ENCODE data around the gene PLTP. TPM values are rescaled to one million over a fixed set of nuclear protein-coding genes. Genes with fewer than 3 reads are reported as not detected.

PLTP gene
- total and polyA plus RNA-seq, 2 of the 13 experiments (the other 11 are each of a cell fraction or from before 2014, with no cell fraction given): 16.9 to 28.6 TPM

DNA sequence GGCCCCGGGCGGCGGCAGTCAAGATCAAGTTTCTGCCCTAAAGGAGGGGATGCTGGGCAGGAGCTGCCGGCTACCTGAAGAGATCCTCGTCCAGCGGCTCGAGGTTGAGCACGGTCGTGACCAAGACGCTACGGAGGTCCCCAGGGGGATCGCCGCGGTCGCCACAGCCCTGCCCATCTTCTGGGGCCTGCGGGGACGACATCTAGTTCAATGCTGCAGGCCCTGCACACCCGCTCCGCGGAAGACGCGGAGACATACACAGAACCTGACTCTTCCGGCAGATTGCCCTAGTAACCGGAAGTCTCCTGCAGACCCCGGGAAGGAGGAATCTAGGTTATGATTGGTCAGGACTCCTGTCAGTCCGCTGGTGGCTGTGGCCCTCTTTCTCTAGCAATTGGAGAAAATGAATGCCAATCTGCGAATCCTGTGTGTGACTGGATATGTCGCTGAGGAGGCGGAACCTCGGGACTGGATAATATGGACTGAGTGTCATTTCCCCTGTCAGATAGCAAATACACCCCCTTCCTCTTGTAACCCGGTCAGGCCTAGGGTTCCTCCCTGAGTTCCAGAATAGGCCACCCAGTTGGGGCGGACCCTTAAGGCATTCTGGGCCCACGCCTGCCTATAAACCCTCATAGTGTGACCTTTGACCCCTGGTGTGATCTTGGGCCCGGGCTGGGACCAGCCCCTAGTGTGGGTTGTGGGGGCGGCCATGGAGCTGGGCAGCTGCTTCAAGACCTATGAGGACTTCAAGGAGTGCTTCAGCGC is 54.7 kb downstream of the PLTP start, which contains the start of the genes ACOT8 and ZSWIM3 (continued):
- no peak for TF ChIP-seq ZNF33A (CRISPR knock-in tag; IDR thresholded peaks at IDR 0.05; ENCODE audit: borderline replicate concordance)
- peak; percentile 37; the same call in 1 of the 2 replicates for TF ChIP-seq NFIC (IDR thresholded peaks at IDR 0.05; ENCODE audit: low read length)
- TF ChIP-seq HDAC1 (CRISPR knock-in tag; IDR thresholded peaks at IDR 0.05): peak; percentile 83; the same call in 1 of the 2 replicates
- TF ChIP-seq, protein P1, sequence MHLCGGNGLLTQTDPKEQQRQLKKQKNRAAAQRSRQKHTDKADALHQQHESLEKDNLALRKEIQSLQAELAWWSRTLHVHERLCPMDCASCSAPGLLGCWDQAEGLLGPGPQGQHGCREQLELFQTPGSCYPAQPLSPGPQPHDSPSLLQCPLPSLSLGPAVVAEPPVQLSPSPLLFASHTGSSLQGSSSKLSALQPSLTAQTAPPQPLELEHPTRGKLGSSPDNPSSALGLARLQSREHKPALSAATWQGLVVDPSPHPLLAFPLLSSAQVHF (CRISPR knock-in tag; IDR thresholded peaks at IDR 0.05): no peak
- no peak for TF ChIP-seq ZNF589 (CRISPR knock-in tag; conservative IDR thresholded peaks at IDR 0.05)
- TF ChIP-seq, protein P2, sequence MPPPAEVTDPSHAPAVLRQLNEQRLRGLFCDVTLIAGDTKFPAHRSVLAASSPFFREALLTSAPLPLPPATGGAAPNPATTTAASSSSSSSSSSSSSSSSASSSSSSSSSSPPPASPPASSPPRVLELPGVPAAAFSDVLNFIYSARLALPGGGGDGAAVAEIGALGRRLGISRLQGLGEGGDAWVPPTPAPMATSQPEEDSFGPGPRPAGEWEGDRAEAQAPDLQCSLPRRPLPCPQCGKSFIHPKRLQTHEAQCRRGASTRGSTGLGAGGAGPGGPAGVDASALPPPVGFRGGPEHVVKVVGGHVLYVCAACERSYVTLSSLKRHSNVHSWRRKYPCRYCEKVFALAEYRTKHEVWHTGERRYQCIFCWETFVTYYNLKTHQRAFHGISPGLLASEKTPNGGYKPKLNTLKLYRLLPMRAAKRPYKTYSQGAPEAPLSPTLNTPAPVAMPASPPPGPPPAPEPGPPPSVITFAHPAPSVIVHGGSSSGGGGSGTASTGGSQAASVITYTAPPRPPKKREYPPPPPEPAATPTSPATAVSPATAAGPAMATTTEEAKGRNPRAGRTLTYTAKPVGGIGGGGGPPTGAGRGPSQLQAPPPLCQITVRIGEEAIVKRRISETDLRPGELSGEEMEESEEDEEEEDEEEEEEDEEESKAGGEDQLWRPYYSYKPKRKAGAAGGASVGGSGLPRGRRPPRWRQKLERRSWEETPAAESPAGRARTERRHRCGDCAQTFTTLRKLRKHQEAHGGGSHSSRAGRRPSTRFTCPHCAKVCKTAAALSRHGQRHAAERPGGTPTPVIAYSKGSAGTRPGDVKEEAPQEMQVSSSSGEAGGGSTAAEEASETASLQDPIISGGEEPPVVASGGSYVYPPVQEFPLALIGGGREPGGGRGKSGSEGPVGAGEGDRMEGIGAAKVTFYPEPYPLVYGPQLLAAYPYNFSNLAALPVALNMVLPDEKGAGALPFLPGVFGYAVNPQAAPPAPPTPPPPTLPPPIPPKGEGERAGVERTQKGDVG (CRISPR knock-in tag; IDR thresholded peaks at IDR 0.05; ENCODE audit: borderline replicate concordance): peak; percentile 56; the same call in 1 of the 2 replicates
- TF ChIP-seq, protein P3, sequence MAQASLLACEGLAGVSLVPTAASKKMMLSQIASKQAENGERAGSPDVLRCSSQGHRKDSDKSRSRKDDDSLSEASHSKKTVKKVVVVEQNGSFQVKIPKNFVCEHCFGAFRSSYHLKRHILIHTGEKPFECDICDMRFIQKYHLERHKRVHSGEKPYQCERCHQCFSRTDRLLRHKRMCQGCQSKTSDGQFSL (CRISPR knock-in tag; IDR thresholded peaks at IDR 0.05): peak; percentile 89; the same call in 1 of the 2 replicates
- TF ChIP-seq, protein P4, sequence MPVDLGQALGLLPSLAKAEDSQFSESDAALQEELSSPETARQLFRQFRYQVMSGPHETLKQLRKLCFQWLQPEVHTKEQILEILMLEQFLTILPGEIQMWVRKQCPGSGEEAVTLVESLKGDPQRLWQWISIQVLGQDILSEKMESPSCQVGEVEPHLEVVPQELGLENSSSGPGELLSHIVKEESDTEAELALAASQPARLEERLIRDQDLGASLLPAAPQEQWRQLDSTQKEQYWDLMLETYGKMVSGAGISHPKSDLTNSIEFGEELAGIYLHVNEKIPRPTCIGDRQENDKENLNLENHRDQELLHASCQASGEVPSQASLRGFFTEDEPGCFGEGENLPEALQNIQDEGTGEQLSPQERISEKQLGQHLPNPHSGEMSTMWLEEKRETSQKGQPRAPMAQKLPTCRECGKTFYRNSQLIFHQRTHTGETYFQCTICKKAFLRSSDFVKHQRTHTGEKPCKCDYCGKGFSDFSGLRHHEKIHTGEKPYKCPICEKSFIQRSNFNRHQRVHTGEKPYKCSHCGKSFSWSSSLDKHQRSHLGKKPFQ (CRISPR knock-in tag; IDR thresholded peaks at IDR 0.05; ENCODE audit: insufficient replicate concordance): no peak
- TF ChIP-seq, protein P5, sequence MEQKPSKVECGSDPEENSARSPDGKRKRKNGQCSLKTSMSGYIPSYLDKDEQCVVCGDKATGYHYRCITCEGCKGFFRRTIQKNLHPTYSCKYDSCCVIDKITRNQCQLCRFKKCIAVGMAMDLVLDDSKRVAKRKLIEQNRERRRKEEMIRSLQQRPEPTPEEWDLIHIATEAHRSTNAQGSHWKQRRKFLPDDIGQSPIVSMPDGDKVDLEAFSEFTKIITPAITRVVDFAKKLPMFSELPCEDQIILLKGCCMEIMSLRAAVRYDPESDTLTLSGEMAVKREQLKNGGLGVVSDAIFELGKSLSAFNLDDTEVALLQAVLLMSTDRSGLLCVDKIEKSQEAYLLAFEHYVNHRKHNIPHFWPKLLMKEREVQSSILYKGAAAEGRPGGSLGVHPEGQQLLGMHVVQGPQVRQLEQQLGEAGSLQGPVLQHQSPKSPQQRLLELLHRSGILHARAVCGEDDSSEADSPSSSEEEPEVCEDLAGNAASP (CRISPR knock-in tag; IDR thresholded peaks at IDR 0.05; ENCODE audit: borderline replicate concordance): peak; percentile 51
- no peak for TF ChIP-seq MAFF (IDR thresholded peaks at IDR 0.05; ENCODE audit: low read depth, low read length)
- TF ChIP-seq TAF1 (CRISPR knock-in tag; IDR thresholded peaks at IDR 0.05): peak; percentile 99
- TF ChIP-seq NPAS2 (CRISPR knock-in tag; IDR thresholded peaks at IDR 0.05; ENCODE audit: borderline replicate concordance): 0 out of 2 replicates have a peak, but pooled peaks have one; percentile 7
- TF ChIP-seq ZNF543 (CRISPR knock-in tag; IDR thresholded peaks at IDR 0.05): no peak; the same call in 1 of the 2 replicates
- peak; percentile 62 for TF ChIP-seq MED1 (CRISPR knock-in tag; IDR thresholded peaks at IDR 0.05)
- TF ChIP-seq NFE2L1 (CRISPR knock-in tag; IDR thresholded peaks at IDR 0.05; ENCODE audit: borderline replicate concordance): 0 out of 2 replicates have a peak, but pooled peaks have one; percentile 82
- TF ChIP-seq HOXA5 (CRISPR knock-in tag; IDR thresholded peaks at IDR 0.05): peak; percentile 87; the same call in 1 of the 2 replicates

All from HepG2 (cell line).